Measurements from ENCODE around the gene KCNT2. TPM values are rescaled to one million over a fixed set of nuclear protein-coding genes. Genes with fewer than 3 reads are reported as not detected.

KCNT2 gene
- total RNA-seq (2014; rRNA removed; shearing (Covaris generic)) (0.32 and 0.76 TPM in 2 replicates), polyA plus RNA-seq (2016; fragmentation: Nextera tagmentation; extraction: Ambion mirVana) (0.14 and 0.22 TPM in 2 replicates)

DNA sequence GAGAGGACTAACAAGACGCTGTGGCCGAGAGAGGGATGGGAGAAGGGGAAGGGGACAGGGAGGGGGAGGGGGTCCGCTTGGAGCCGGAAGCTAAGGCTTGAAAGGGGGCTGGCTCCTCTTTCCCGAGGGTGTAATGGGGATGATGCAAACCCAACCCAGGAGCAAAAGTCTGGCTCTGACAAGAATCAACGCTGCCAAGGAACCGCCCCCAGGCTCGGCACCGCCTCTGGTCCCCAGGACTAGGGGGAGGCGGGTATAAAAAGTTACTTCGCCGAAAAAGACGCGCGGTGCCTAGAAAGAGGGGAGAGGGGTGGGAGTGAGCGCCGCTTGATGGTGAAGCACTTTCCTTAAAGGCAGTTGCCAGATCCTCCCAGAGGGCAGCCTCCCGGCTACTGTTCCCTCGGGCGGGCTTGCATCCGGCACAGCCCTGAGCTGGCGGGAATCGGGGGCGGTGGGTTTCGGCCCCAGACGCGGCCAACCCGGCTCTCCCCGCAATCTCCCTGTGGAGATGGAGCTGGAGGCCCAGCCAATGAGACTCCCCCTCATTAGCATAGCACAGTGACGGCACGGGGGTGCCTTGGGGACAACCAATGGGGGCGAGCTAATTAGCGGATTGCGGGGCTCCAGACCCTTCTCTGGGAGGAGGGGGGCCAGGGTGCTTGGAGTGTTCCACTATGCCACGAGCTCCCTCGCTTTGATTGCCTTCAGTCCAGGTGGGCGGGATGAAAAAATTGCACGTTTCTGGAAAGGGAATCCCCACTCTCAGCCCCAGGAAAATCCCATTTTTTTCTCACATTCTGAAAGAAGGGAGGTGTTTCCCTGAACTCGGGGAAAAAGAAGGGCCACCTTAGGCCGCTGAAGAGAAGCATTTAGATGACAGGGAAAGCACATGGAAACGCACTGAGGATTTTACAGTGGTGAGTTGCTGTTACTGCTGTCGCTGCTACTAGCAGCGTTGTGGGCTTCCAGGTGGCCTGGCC is at the start of gene KCNT2:
Gene KCNT2, minus strand, starts transcription at position 51 of the 980 bp plus-strand sequence. CDS start 131 bp downstream, outside the sequence.
- DNase-seq = peak; percentile 60
- Histone ChIP-seq H4K20me1 (ENCODE audit: insufficient read depth) (no peaks in the 10 kb centered on the region), H3K4me1 (ENCODE audit: insufficient read depth) (peaks cover 5% of the 10 kb centered on the region), H3K27me3 (replicated peaks; ENCODE audit: insufficient read depth) (peaks cover 6% of the 10 kb centered on the region; the same call in 1 of the 2 replicates), H3K9me3 (ENCODE audit: low read depth) (no peaks in the 10 kb centered on the region), H3K36me3 (ENCODE audit: low read depth) (no peaks in the 10 kb centered on the region), H3K79me2 (ENCODE audit: insufficient read depth) (no peaks in the 10 kb centered on the region), H3K4me3 (peak within 1 kb of the TSS; percentile 77), H3K27ac (no peak within 1 kb of the TSS), H3K4me2 (ENCODE audit: unreplicated experiment) (peak within 1 kb of the TSS; percentile 85), H2AFZ (peak within 1 kb of the TSS; percentile 90), H3K9me2 (ENCODE audit: insufficient read depth) (no peaks in the 10 kb centered on the region), H3K9ac (peak within 1 kb of the TSS; percentile 57), H3F3A (ENCODE audit: insufficient read depth) (peaks cover 3% of the 10 kb centered on the region; the same call in 1 of the 2 replicates)
- 4% methylated on average over 37 to 39 of the region's 43 CpGs for WGBS, 2 experiments (ENCODE audit: low coverage in 1 of 2, low lambda C conversion rate in 2 of 2, missing lambda C conversion rate in 2 of 2)
- TF ChIP-seq EZH2phosphoT487 (IDR thresholded peaks at IDR 0.05; ENCODE audit: insufficient read depth, low read depth) (no peak), EZH2 (IDR thresholded peaks at IDR 0.05; ENCODE audit: insufficient read depth, poor library complexity, severe bottlenecking) (no peak)
- in situ Hi-C loops (cut with MboI) = no loop called here

DNA sequence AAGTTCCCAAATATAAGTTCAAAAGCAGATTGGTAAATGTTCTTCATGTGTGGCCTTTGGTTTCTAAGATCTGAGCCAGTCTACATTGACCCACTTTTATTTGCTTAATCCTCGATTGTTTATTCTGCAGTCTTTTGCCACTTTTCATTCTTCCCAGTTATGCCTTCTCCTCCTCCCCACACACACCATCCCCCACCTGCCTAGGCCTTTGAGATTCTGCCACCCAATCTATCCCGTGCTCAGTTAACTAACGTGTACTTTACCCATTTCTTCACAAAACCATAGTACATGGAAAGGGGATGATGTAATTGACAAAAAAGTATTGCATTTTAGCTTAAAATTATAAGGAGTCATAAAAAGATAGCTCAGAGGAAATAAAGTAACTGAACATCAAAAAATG is 47.3 kb upstream of the KCNT2 start:
- H3K79me2 ChIP-seq (ENCODE audit: insufficient read depth) = peaks cover 10% of the 10 kb centered on the region; the same call in 1 of the 2 replicates
- no peaks in the 10 kb centered on the region for H3K36me3 ChIP-seq (ENCODE audit: low read depth)
- peaks cover 19% of the 10 kb centered on the region for H3K4me1 ChIP-seq (ENCODE audit: insufficient read depth)
- TF ChIP-seq EZH2phosphoT487 (IDR thresholded peaks at IDR 0.05; ENCODE audit: insufficient read depth, low read depth) = no peak
- H3F3A ChIP-seq (ENCODE audit: insufficient read depth) = 0 out of 2 replicates have a peak, but pooled peaks cover 10% of the 10 kb centered on the region
- H3K9ac ChIP-seq = no peak overlapping the region
- 0 out of 2 replicates have a peak overlapping the region, but pooled peaks have one; percentile 74 for H2AFZ ChIP-seq
- in situ Hi-C loops (cut with MboI) = loop anchor here (25.0 kb wide), 1 partner anchor 318 kb away; no protein-coding TSS in a partner anchor
- H3K9me3 ChIP-seq (ENCODE audit: low read depth) = no peaks in the 10 kb centered on the region
- H3K4me3 ChIP-seq = no peak overlapping the region
- H3K9me2 ChIP-seq (ENCODE audit: insufficient read depth) = no peaks in the 10 kb centered on the region
- no peak for DNase-seq
- no peak overlapping the region for H3K27ac ChIP-seq
- H3K27me3 ChIP-seq (replicated peaks; ENCODE audit: insufficient read depth) = no peaks in the 10 kb centered on the region
- 89 to 90% methylated on average over 3 of the region's 3 CpGs for WGBS, 2 experiments (ENCODE audit: low coverage in 1 of 2, low lambda C conversion rate in 2 of 2, missing lambda C conversion rate in 2 of 2)
- H4K20me1 ChIP-seq (ENCODE audit: insufficient read depth) = no peaks in the 10 kb centered on the region
- H3K4me2 ChIP-seq (ENCODE audit: unreplicated experiment) = no peak overlapping the region

DNA sequence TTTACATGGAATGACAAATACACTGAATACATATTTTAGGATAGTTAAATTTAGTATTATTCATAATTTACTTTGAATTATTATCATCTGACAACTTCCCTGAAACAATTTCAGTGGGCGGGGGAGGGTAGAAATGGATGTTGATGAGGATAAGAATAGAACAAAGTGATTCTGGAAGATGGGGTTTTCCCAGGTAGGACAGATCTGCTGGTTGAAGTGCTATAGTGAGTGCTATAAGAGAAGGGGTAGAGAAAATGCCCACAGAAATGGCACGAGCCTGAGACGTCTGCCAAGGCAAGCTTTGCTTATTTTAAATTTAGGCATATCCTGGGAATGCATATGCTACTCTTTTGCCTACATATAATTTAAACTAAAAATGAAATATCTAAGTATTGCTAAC is 46.8 kb upstream of the KCNT2 start:
- Histone ChIP-seq H2AFZ (peak overlapping the region; percentile 74), H4K20me1 (ENCODE audit: insufficient read depth) (no peaks in the 10 kb centered on the region), H3F3A (ENCODE audit: insufficient read depth) (0 out of 2 replicates have a peak, but pooled peaks cover 10% of the 10 kb centered on the region), H3K4me2 (ENCODE audit: unreplicated experiment) (no peak overlapping the region), H3K27ac (no peak overlapping the region), H3K27me3 (replicated peaks; ENCODE audit: insufficient read depth) (no peaks in the 10 kb centered on the region), H3K4me1 (ENCODE audit: insufficient read depth) (peaks cover 19% of the 10 kb centered on the region), H3K9me3 (ENCODE audit: low read depth) (no peaks in the 10 kb centered on the region), H3K36me3 (ENCODE audit: low read depth) (no peaks in the 10 kb centered on the region), H3K9ac (no peak overlapping the region), H3K79me2 (ENCODE audit: insufficient read depth) (peaks cover 10% of the 10 kb centered on the region; the same call in 1 of the 2 replicates), H3K9me2 (ENCODE audit: insufficient read depth) (no peaks in the 10 kb centered on the region), H3K4me3 (no peak overlapping the region)
- TF ChIP-seq EZH2 (IDR thresholded peaks at IDR 0.05; ENCODE audit: insufficient read depth, poor library complexity, severe bottlenecking) = no peak
- TF ChIP-seq EZH2phosphoT487 (IDR thresholded peaks at IDR 0.05; ENCODE audit: insufficient read depth, low read depth) = no peak
- in situ Hi-C loops (cut with MboI) = loop anchor here (25.0 kb wide), 1 partner anchor 318 kb away; no protein-coding TSS in a partner anchor
- DNase-seq = no peak
- WGBS, 2 experiments (ENCODE audit: low coverage in 1 of 2, low lambda C conversion rate in 2 of 2, missing lambda C conversion rate in 2 of 2) = 76 to 82% methylated on average over 3 of the region's 3 CpGs

DNA sequence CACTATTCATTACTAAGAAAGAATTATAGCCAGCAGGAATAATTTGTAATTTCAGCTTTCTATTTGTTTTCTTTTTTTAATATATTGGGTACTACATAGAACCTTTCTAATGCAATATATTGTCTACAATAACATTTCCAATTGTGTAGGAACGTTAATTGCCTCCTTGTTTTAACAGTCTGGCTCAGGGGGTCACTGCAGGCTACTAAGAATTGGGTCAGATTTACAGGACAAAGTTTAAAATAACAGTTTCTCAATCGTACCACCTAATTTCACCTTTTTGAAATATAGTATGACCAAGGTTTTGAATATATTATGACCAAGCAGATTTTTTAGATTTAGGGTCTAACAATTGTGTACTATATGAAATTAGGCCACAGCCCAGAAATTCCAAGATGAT is 46.0 kb upstream of the KCNT2 start:
- H3K4me3 ChIP-seq = peak overlapping the region; percentile 75
- peak overlapping the region; percentile 74 for H2AFZ ChIP-seq
- peaks cover 10% of the 10 kb centered on the region; the same call in 1 of the 2 replicates for H3K79me2 ChIP-seq (ENCODE audit: insufficient read depth)
- 8 to 19% methylated on average over 2 of the region's 2 CpGs for WGBS, 2 experiments (ENCODE audit: low coverage in 1 of 2, low lambda C conversion rate in 2 of 2, missing lambda C conversion rate in 2 of 2)
- no peaks in the 10 kb centered on the region for H3K27me3 ChIP-seq (replicated peaks; ENCODE audit: insufficient read depth)
- no peaks in the 10 kb centered on the region for H3K9me2 ChIP-seq (ENCODE audit: insufficient read depth)
- H3K36me3 ChIP-seq (ENCODE audit: low read depth) = no peaks in the 10 kb centered on the region
- H3K4me2 ChIP-seq (ENCODE audit: unreplicated experiment) = peak overlapping the region; percentile 93
- no peak overlapping the region for H3K27ac ChIP-seq
- H3F3A ChIP-seq (ENCODE audit: insufficient read depth) = 0 out of 2 replicates have a peak, but pooled peaks cover 10% of the 10 kb centered on the region
- H3K4me1 ChIP-seq (ENCODE audit: insufficient read depth) = peaks cover 19% of the 10 kb centered on the region
- no peaks in the 10 kb centered on the region for H3K9me3 ChIP-seq (ENCODE audit: low read depth)
- in situ Hi-C loops (cut with MboI) = loop anchor here (25.0 kb wide), 1 partner anchor 317 kb away; no protein-coding TSS in a partner anchor
- TF ChIP-seq EZH2phosphoT487 (IDR thresholded peaks at IDR 0.05; ENCODE audit: insufficient read depth, low read depth) = no peak
- TF ChIP-seq EZH2 (IDR thresholded peaks at IDR 0.05; ENCODE audit: insufficient read depth, poor library complexity, severe bottlenecking) = no peak
- H3K9ac ChIP-seq = peak overlapping the region; percentile 67
- no peaks in the 10 kb centered on the region for H4K20me1 ChIP-seq (ENCODE audit: insufficient read depth)
- no peak for DNase-seq
